GM23338 (cell line): ENCODE data around the gene KIF18A. TPM values are rescaled to one million over a fixed set of nuclear protein-coding genes. Genes with fewer than 3 reads are reported as not detected.

Experiments used
- ATAC-seq: fragments of 200-7000 bp; cut with Tn5 transposase; 3 replicates; pipeline ENCODE4 v1.9.1; 2020
- DNase-seq: peaks from one replicate; pipeline ENCODE4 v3.0.0-alpha.2; 2015; ENCODE audit warnings: low spot score
- H2AFZ ChIP-seq: fragments of 200-600 bp; sonication (generic); 2 replicates; pipeline ENCODE4 v1.8.0; 2016; ENCODE audit warnings: antibody characterized with exemption, mild to moderate bottlenecking, moderate library complexity
- H3F3A ChIP-seq: fragments of 200-600 bp; sonication (generic); replicated peaks from 2 replicates; pipeline ENCODE4 v1.8.0; 2017; ENCODE audit warnings: antibody characterized with exemption, mixed run types, low read depth
- H3K27ac ChIP-seq: fragments of 200-600 bp; sonication (generic); 2 replicates; pipeline ENCODE4 v1.6.1; 2016; ENCODE audit warnings: low read depth
- H3K27me3 ChIP-seq: fragments of 200-600 bp; sonication (generic); 2 replicates; pipeline ENCODE4 v1.8.0; 2016; ENCODE audit warnings: mild to moderate bottlenecking, mixed run types, moderate library complexity; ENCODE audit not compliant: insufficient read depth
- H3K36me3 ChIP-seq: fragments of 200-600 bp; sonication (generic); 2 replicates; pipeline ENCODE4 v1.8.0; 2016; ENCODE audit warnings: mild to moderate bottlenecking; ENCODE audit not compliant: insufficient read depth
- H3K4me1 ChIP-seq: fragments of 200-600 bp; sonication (generic); 2 replicates; pipeline ENCODE4 v1.8.0; 2016; ENCODE audit warnings: mild to moderate bottlenecking, moderate library complexity; ENCODE audit not compliant: insufficient read depth
- H3K4me2 ChIP-seq: fragments of 200-600 bp; sonication (generic); 2 replicates; pipeline ENCODE4 v1.7.1; 2017; ENCODE audit warnings: mixed run types
- H3K4me3 ChIP-seq: fragments of 200-600 bp; sonication (generic); 2 replicates; pipeline ENCODE4 v1.6.1; 2016; ENCODE audit warnings: mixed run types
- H3K79me2 ChIP-seq: fragments of 200-600 bp; sonication (generic); replicated peaks from 2 replicates; pipeline ENCODE4 v1.8.0; 2017; ENCODE audit warnings: mild to moderate bottlenecking; ENCODE audit not compliant: insufficient read depth
- H3K9me2 ChIP-seq: fragments of 200-600 bp; sonication (generic); 2 replicates; pipeline ENCODE4 v1.8.0; 2017; ENCODE audit not compliant: insufficient read depth
- H4K20me1 ChIP-seq: fragments of 200-600 bp; sonication (generic); replicated peaks from 2 replicates; pipeline ENCODE4 v1.8.0; 2017; ENCODE audit warnings: mild to moderate bottlenecking; ENCODE audit not compliant: insufficient read depth
- H3K27ac Mint-ChIP-seq: 2 replicates; pipeline ENCODE4 v1.8.0; 2020; ENCODE audit warnings: inconsistent platforms, mild to moderate bottlenecking, moderate library complexity, mixed read lengths
- H3K27me3 Mint-ChIP-seq: 3 replicates; pipeline ENCODE4 v1.8.0; 2022; ENCODE audit warnings: low read depth, mild to moderate bottlenecking, moderate library complexity, mixed read lengths, inconsistent platforms; ENCODE audit not compliant: insufficient read depth, poor library complexity
- H3K36me3 Mint-ChIP-seq: 3 replicates; pipeline ENCODE4 v1.8.0; 2021; ENCODE audit warnings: low read depth, mild to moderate bottlenecking, inconsistent platforms, moderate library complexity, mixed read lengths
- H3K4me1 Mint-ChIP-seq: 3 replicates; pipeline ENCODE4 v1.8.0; 2020; ENCODE audit warnings: mild to moderate bottlenecking, inconsistent platforms, mixed read lengths
- H3K4me3 Mint-ChIP-seq: 3 replicates; pipeline ENCODE4 v1.8.0; 2021; ENCODE audit warnings: moderate library complexity, mild to moderate bottlenecking, inconsistent platforms, mixed read lengths
- H3K9me3 Mint-ChIP-seq: 3 replicates; pipeline ENCODE4 v1.8.0; 2020; ENCODE audit warnings: moderate library complexity, mild to moderate bottlenecking, inconsistent platforms, mixed read lengths
- CREB1 ChIP-seq: fragments of 250-450 bp; sonication (Bioruptor Pico); IDR thresholded peaks from 2 replicates; pipeline ENCODE4 v1.5.0; 2020; ENCODE audit warnings: low read depth, mild to moderate bottlenecking, moderate library complexity
- CTCF ChIP-seq, 2 experiments: fragments of 200-600 bp in 1 of 2; sonication (generic) in 1 of 2; conservative IDR thresholded peaks; 2 replicates each; pipeline versions ENCODE4 v1.5.1 to v1.6.1; 2016 to 2017; ENCODE audit warnings: antibody characterized with exemption in 2 of 2, low read depth in 2 of 2, mild to moderate bottlenecking in 2 of 2, moderate library complexity in 1 of 2
- ETS1 ChIP-seq: IDR thresholded peaks from 2 replicates; pipeline ENCODE4 v1.6.1; 2016; ENCODE audit warnings: antibody characterized with exemption
- EZH2 ChIP-seq: fragments of 200-600 bp; sonication (generic); IDR thresholded peaks from one replicate; pipeline ENCODE4 v1.8.0; 2017; ENCODE audit warnings: antibody characterized with exemption, mild to moderate bottlenecking, low read depth; ENCODE audit not compliant: unreplicated experiment
- JUNB ChIP-seq: IDR thresholded peaks from one replicate; pipeline ENCODE4 v1.6.1; 2016; ENCODE audit warnings: antibody characterized with exemption; ENCODE audit not compliant: unreplicated experiment
- NANOG ChIP-seq: IDR thresholded peaks from 2 replicates; pipeline ENCODE4 v1.6.1; 2016; ENCODE audit warnings: antibody characterized with exemption, borderline replicate concordance
- POLR2AphosphoS5 ChIP-seq: IDR thresholded peaks from 2 replicates; pipeline ENCODE4 v1.6.1; 2016; ENCODE audit warnings: antibody characterized with exemption, low read depth
- REST ChIP-seq: IDR thresholded peaks from one replicate; pipeline ENCODE4 v1.6.1; 2018; ENCODE audit warnings: antibody characterized with exemption; ENCODE audit not compliant: unreplicated experiment
- STAT1 ChIP-seq: IDR thresholded peaks from one replicate; pipeline ENCODE4 v1.6.1; 2016; ENCODE audit warnings: antibody characterized with exemption; ENCODE audit not compliant: unreplicated experiment
- ZNF331 ChIP-seq: fragments of 250-450 bp; sonication (Bioruptor Pico); IDR thresholded peaks from 2 replicates; pipeline ENCODE4 v1.5.0; 2020; ENCODE audit warnings: low read depth, mild to moderate bottlenecking, moderate library complexity
- polyA plus RNA-seq: library from polyadenylated mRNA; unstranded; fragments of >200 nt; fragmentation: Nextera tagmentation; extraction: Ambion mirVana; gene quantifications from 2 replicates; pipeline ENCODE4 v1.2.1, GENCODE V29; 2016
- total RNA-seq: library from RNA; depleted of rRNA; stranded (reverse); fragments of >200 nt; shearing (Covaris generic); gene quantifications from 2 replicates; pipeline ENCODE4 v1.2.3, GENCODE V29; 2014

KIF18A gene
- total and polyA plus RNA-seq, 2 experiments from 2014 or later: 22.2 to 26.5 TPM

GRCh38 chr11:28086569-28086968 lies 21.4 kb downstream of the KIF18A start (continued):
- TF ChIP-seq ZNF331 (CRISPR knock-in tag): no peak
- no peak for TF ChIP-seq ETS1
- TF ChIP-seq STAT1: no peak
- TF ChIP-seq EZH2: no peak
- no peak for TF ChIP-seq JUNB
- no peak for TF ChIP-seq NANOG
- no peak for TF ChIP-seq CREB1 (CRISPR knock-in tag)

GRCh38 chr11:28083118-28083517 lies 24.8 kb downstream of the KIF18A start:
- DNase-seq (no peak), ATAC-seq (no peak)
- TF ChIP-seq CTCF (conservative IDR thresholded peaks at IDR 0.05; ENCODE audit: low read depth in 2 of 2): no peak
- TF ChIP-seq STAT1: no peak
- TF ChIP-seq JUNB: no peak
- TF ChIP-seq ETS1: no peak
- TF ChIP-seq NANOG: no peak
- TF ChIP-seq POLR2AphosphoS5: no peak
- TF ChIP-seq REST: no peak
- TF ChIP-seq ZNF331 (CRISPR knock-in tag): no peak
- Histone ChIP-seq H3K4me2 (no peak overlapping the region), H3K9me2 (no peaks in the 10 kb centered on the region), H2AFZ (no peak overlapping the region), H3K27me3 (no peaks in the 10 kb centered on the region), H3F3A (no peaks in the 10 kb centered on the region), H3K27ac (no peak overlapping the region), H3K4me3 (no peak overlapping the region), H3K79me2 (no peaks in the 10 kb centered on the region), H4K20me1 (no peaks in the 10 kb centered on the region), H3K36me3 (peaks cover 22% of the 10 kb centered on the region), H3K4me1 (no peaks in the 10 kb centered on the region)
- Mint-ChIP-seq H3K4me3 (no peak overlapping the region), H3K9me3 (no peaks in the 10 kb centered on the region), H3K4me1 (no peaks in the 10 kb centered on the region), H3K27ac (no peak overlapping the region), H3K27me3 (no peaks in the 10 kb centered on the region), H3K36me3 (peaks cover 18% of the 10 kb centered on the region; the same call in 2 of the 3 replicates)
